HepG2 (cell line): ENCODE measurements around the gene HMCN1.

Source experiments
- DNMT1 ChIP-seq: sonication (generic); formaldehyde crosslinking; IDR thresholded peaks from 2 replicates; pipeline ENCODE4 v1.5.1; 2020; ENCODE audit warnings: mild to moderate bottlenecking, missing genetic modification reagents
- HDAC2 ChIP-seq: sonication (generic); formaldehyde crosslinking; IDR thresholded peaks from 2 replicates; pipeline ENCODE4 v1.4.0; 2020; ENCODE audit warnings: missing genetic modification reagents

- TF ChIP-seq HDAC2 (CRISPR knock-in tag): no peak
- no peak for TF ChIP-seq DNMT1
Observed at GRCh38 chr1:185894791-185895190, 160.6 kb downstream of the HMCN1 start.
